Activated CD8-positive, alpha-beta memory T cell treated with anti-CD3 and anti-CD28 coated beads for 36 hours (primary cell): ENCODE data around the gene PALM2AKAP2. TPM values are rescaled to one million over a fixed set of nuclear protein-coding genes. Genes with fewer than 3 reads are reported as not detected.

Experiments used
- CTCF ChIA-PET: fragments of 350-600 bp; sonication (Branson Sonifier 250); formaldehyde crosslinking; loops from one replicate; lab custom pipeline; 2021; ENCODE audit warnings: antibody characterized with exemption; lab: Charles Lee
- POLR2A ChIA-PET: fragments of 350-600 bp; sonication (Branson Sonifier 250); formaldehyde crosslinking; loops from one replicate; lab custom pipeline; 2021; ENCODE audit warnings: antibody characterized with exemption; lab: Charles Lee
- total RNA-seq, 2 experiments: library from RNA; stranded (reverse); gene quantifications; one replicate each; pipeline ENCODE4 v1.2.3, GENCODE V29; 2021

The PALM2AKAP2 gene
- total RNA-seq, 2 experiments from 2014 or later = not detected

DNA sequence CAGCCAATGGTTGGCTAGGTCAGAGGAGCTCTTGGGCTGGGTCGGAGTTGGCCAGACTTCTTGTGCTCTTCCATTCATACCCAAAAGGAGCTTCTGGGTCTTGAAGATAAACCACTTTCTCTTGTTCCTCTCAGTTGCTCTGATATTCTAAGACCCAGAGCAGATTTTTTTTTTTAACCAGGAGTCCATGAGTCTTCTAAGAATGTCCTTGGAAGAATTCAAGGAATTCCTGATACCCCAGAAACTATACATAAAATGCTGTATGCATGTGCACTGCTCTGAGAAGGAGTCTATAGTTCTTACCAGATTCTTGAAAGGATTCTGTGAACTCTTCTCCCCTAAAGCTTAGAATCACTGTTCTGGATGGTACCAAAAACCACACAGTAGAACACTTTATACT lies 9.9 kb upstream of the PALM2AKAP2 start:
- POLR2A ChIA-PET = no interaction called here
- CTCF ChIA-PET = no interaction called here

GRCh38 chr9:109771087-109771486 lies 8.9 kb upstream of the PALM2AKAP2 start:
- ChIA-PET CTCF (no interaction called here), POLR2A (no interaction called here)

DNA sequence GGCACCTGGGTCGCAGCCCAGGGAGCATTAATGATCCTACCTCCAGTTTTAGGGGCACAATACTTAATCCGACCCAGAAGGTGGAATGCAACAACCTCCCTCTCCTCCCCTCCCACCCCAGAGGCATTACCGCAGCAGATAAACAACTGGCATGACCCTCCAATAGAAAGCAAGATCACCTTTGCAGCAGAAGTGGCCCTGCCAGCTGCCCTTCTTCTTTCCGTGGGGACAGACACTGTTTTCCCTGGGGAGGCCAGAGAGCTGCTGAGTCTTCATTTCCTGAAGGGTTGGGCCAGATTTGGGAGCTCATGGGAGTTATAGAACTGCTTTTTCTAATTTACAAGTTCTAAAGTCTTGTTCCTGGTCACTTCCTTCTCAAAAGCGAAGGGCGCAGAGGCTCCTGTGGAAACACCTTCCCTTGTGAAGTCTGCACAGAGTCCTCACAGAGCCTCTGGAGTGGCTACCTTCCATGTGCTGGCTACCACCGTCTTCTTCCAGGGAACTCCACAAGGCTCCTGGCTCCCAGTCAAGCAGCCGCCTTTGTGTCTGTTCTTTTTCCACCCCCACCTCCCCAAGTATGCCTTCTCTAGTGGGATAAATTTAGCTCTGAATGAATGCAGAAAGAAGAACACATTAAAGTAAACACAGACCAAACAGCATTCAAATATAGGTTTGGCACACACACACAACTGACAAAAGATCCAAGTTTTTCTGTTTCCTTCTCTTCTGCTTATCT lies 8.0 kb upstream of the PALM2AKAP2 start:
- POLR2A ChIA-PET = no interaction called here
- CTCF ChIA-PET = no interaction called here

GRCh38 chr9:109775516-109775915 lies 4.5 kb upstream of the PALM2AKAP2 start:
- POLR2A ChIA-PET = no interaction called here
- CTCF ChIA-PET = no interaction called here

- POLR2A ChIA-PET = no interaction called here
- CTCF ChIA-PET = no interaction called here
Observed at GRCh38 chr9:109776391-109776790, 3.6 kb upstream of the PALM2AKAP2 start.

GRCh38 chr9:109780453-109781033 lies 545 bp downstream of the PALM2AKAP2 start:
- ChIA-PET CTCF (no interaction called here), POLR2A (no interaction called here)

GRCh38 chr9:109781086-109781485 lies 1.1 kb downstream of the PALM2AKAP2 start:
- ChIA-PET POLR2A (no interaction called here), CTCF (no interaction called here)

- POLR2A ChIA-PET = no interaction called here
- CTCF ChIA-PET = no interaction called here
Observed at GRCh38 chr9:109781541-109782197, 1.7 kb downstream of the PALM2AKAP2 start.

- ChIA-PET CTCF (no interaction called here), POLR2A (no interaction called here)
Observed at GRCh38 chr9:109787735-109788134, 7.7 kb downstream of the PALM2AKAP2 start.

GRCh38 chr9:109789556-109789955 lies 9.6 kb downstream of the PALM2AKAP2 start:
- POLR2A ChIA-PET = no interaction called here
- CTCF ChIA-PET = no interaction called here

DNA sequence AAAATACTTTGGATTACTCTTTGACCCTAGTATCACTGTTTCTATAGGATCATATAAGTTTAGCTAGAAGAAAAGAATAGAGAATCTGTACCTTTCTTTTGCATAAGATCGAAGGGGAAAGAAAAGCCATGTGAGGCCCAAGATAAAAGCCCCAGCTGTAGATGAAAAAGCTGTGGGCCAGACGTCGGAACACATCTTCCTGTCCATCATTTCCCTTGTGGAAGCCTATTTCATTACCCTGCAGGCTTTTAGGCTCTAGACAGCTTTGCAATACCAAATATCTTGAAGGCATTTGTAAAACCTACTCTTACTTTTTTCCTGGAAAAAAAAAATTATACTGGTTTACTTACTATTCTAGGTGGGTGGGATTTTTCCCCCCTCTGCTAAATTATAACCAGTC lies 10.0 kb downstream of the PALM2AKAP2 start:
- POLR2A ChIA-PET = no interaction called here
- CTCF ChIA-PET = no interaction called here

DNA sequence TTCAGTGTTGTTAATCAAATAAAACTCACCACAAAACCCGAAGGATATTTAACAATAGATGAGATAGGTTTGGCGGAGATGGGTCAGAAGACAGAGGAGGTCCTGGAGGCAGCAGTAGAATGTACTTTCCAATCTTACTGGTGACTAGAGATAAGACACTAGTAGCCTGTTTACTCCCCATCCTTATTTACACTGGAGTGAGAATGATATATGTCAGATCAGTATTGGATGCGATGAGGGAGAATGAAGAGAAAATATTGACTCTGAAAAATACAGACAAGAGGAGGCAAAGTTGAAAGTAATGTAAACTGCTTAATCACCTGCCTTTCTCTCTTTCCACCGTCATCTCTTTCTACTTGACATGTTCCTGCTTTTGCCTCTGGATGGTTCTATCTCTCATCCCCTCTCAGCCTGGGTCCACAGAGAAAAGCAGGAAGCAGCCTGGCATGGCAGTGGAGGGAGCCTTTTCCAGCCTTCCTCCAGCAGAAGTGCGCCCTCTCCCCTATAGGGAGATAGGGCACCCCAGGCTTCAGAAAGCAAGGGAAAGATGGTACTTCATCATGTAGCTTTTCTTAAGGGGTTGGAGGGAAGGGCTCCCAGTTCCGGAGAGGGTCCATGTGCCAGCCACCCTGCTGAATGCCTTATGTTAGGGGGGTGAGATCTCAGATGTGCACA lies 11.1 kb downstream of the PALM2AKAP2 start:
- POLR2A ChIA-PET = no interaction called here
- CTCF ChIA-PET = no interaction called here

GRCh38 chr9:109791747-109792146 lies 11.7 kb downstream of the PALM2AKAP2 start:
- POLR2A ChIA-PET = no interaction called here
- CTCF ChIA-PET = interaction anchor here (0.6 kb wide), 1 partner anchor 431 kb away, joined by 3 read pairs; no protein-coding TSS in a partner anchor

DNA sequence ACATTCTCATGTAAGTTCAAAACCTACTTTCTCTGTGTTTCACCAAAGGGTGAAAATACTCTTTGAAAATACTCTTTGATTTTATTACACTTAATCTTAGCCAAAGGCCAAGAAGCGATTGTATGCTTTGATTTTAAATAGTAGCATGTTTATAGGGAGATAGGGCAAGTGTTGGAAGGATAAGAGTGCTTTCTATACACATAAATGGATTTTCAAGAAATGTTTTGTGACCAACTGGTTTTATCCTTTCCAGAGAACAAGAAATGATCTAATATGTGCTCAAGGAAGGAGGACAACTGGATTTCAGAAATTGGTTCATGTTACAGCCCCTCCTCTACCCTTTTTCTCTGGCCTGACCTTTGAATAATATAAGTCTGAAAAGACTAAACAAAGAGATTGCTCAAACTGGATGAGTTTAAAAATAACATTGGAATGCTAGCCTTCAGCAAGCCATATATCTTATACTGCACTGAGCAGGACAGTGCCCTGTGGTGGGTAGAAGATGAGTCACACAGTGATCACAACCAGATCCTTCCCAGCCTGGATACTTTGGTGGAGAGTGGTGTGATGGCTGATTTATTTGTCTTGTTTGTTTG lies 13.1 kb downstream of the PALM2AKAP2 start:
- CTCF ChIA-PET = no interaction called here
- POLR2A ChIA-PET = no interaction called here

GRCh38 chr9:109793921-109794320 lies 13.9 kb downstream of the PALM2AKAP2 start:
- ChIA-PET POLR2A (no interaction called here), CTCF (no interaction called here)

DNA sequence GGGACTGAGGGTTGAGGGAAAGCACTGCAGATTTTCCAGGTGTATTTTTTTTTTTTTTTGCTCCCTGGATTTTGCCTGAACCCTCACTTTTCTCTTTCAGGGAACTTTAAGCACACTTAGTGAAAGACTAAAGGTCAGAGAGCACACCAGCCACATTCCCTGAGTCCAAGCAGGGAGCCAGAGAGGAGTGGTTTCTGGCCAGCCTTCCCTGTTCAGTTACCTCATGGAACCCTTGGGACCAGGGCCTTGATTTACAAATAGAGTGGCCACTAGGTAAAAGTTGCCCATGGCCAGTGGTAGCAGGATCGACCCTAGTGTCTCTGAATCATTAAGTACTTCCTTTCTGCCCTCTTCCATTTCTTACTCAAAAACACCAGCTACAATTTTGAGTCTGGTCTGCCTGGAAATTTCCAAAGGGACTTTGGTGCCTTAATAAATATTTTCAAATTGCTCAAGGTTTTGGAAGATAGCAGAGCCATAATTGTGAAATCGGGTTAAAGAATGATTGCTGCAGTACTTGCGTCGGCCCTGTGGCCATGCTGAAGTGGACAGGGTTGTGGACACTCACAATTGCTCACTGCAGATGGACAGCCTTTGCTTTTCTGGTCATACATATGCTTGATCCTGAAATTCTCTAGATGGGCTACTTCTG lies 14.5 kb downstream of the PALM2AKAP2 start:
- ChIA-PET POLR2A (no interaction called here), CTCF (no interaction called here)

DNA sequence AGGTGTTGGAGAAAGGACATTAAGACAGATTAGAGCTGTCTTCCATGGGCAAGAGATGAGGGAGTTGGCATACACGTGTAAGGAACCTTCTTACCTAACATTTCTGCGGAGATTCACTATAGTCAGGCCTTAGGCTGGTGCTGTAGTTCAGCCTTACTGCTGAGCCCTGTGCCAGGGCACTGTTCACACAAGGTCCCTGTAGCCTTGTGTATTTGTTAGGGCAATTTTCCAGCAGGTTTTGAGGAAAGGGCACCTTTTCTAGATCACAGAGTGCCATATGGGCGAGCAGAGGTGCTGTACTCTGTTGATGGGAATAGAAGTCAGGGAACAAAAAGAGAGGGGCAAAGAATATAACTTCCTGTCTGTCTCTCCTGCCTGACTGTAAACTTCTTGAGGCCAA lies 15.6 kb downstream of the PALM2AKAP2 start:
- CTCF ChIA-PET = no interaction called here
- POLR2A ChIA-PET = no interaction called here

GRCh38 chr9:109796078-109796477 lies 16.1 kb downstream of the PALM2AKAP2 start:
- ChIA-PET CTCF (no interaction called here), POLR2A (no interaction called here)

DNA sequence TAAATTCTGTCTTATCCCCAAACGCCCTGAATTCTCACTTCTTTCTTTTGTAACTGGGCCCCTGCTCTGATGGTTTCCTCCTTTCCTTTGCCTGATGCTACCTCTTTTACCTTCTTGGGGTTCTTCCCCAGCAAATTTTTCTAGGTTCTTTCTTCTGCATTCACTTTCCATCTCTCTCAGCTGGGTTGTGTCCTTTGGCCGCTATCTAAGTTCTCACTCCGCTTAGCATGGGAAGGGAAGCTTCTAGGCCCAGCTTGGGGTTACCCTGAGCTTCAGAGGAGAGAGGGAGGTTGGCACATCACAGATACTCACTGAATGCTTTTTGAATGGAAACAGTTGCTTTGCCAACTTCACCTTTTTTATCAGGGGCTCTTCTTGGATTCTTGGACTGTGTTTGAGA lies 17.0 kb downstream of the PALM2AKAP2 start:
- ChIA-PET POLR2A (no interaction called here), CTCF (no interaction called here)

DNA sequence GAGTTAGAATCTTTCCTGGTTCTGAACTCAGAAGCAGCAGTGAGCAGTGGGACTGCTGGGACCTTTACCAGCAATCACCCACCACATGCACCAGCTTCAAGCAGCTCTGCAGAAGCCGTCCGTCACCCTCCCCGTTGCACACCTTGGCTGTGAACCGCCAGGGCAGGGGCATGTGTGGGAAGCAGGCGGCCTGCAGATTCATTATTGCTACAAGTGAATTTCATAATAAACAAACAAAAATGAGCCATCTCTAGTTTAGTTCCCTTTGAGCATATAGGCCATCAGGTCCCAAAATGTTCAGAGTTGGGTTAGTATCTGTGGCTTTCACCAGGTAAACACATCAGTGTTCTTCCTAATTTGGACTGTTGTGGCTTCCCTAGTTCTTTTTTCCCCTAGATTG lies 17.5 kb downstream of the PALM2AKAP2 start:
- POLR2A ChIA-PET = no interaction called here

More for the DNA sequence above, 17.5 kb downstream of the PALM2AKAP2 start:
- CTCF ChIA-PET = no interaction called here
